Activated CD4-positive, alpha-beta T cell treated with anti-CD3 and anti-CD28 coated beads for 48 hours (primary cell): ENCODE measurements around the gene ASCC3.
"Not testable (repeated sequence)": the region's sequence is repeated elsewhere in the genome, so short reads cannot be mapped to it uniquely, and the experiment has no call there.

ENCODE experiments used
- DNase-seq: peaks from one replicate; pipeline ENCODE4 v3.0.0-alpha.2; 2020

ASCC3 gene

GRCh38 chr6:100881707-100882040 is 545 bp upstream of the ASCC3 start:
- no peak for DNase-seq

- peak; percentile 18 for DNase-seq
Measured at GRCh38 chr6:100880149-100880852, 828 bp downstream of the ASCC3 start.

GRCh38 chr6:100879317-100879716 is 1.8 kb downstream of the ASCC3 start:
- no peak for DNase-seq

GRCh38 chr6:100877851-100878250 is 3.3 kb downstream of the ASCC3 start:
- no peak for DNase-seq

- no peak for DNase-seq
Measured at GRCh38 chr6:100876251-100876650, 4.9 kb downstream of the ASCC3 start.

GRCh38 chr6:100865525-100865924 is 15.6 kb downstream of the ASCC3 start:
- no peak for DNase-seq

- no peak for DNase-seq
Measured at GRCh38 chr6:100862063-100862462, 19.1 kb downstream of the ASCC3 start.

GRCh38 chr6:100856146-100856545 is 25.0 kb downstream of the ASCC3 start:
- DNase-seq, result no peak

GRCh38 chr6:100851819-100852218 is 29.3 kb downstream of the ASCC3 start:
- no peak for DNase-seq

GRCh38 chr6:100850174-100850573 is 31.0 kb downstream of the ASCC3 start:
- no peak for DNase-seq

GRCh38 chr6:100846276-100846675 is 34.9 kb downstream of the ASCC3 start:
- DNase-seq, result no peak

- no peak for DNase-seq
Measured at GRCh38 chr6:100845676-100846075, 35.5 kb downstream of the ASCC3 start.

GRCh38 chr6:100839419-100839818 is 41.7 kb downstream of the ASCC3 start:
- no peak for DNase-seq

GRCh38 chr6:100838011-100838410 is 43.1 kb downstream of the ASCC3 start:
- DNase-seq, result no peak

GRCh38 chr6:100833972-100834574 is 47.1 kb downstream of the ASCC3 start:
- DNase-seq, result no peak

GRCh38 chr6:100829077-100829595 is 52.0 kb downstream of the ASCC3 start:
- not testable (repeated sequence) for DNase-seq

- no peak for DNase-seq
Measured at GRCh38 chr6:100823041-100823440, 58.1 kb downstream of the ASCC3 start.

GRCh38 chr6:100818066-100818465 is 63.1 kb downstream of the ASCC3 start:
- DNase-seq, result no peak

GRCh38 chr6:100810015-100810414 is 71.1 kb downstream of the ASCC3 start:
- DNase-seq, result no peak

- no peak for DNase-seq
Measured at GRCh38 chr6:100809346-100809745, 71.8 kb downstream of the ASCC3 start.

- DNase-seq, result no peak
Measured at GRCh38 chr6:100808638-100809275, 72.4 kb downstream of the ASCC3 start.

GRCh38 chr6:100806296-100806695 is 74.8 kb downstream of the ASCC3 start:
- DNase-seq, result no peak

- no peak for DNase-seq
Measured at GRCh38 chr6:100803264-100804045, 77.7 kb downstream of the ASCC3 start.
